ENCODE results near the gene PDLIM5. TPM values are rescaled to one million over a fixed set of nuclear protein-coding genes. Genes with fewer than 3 reads are reported as not detected.

Gene PDLIM5
- total RNA-seq, 1 donor from 2014 or later: 82.9 TPM

- H3K36me3 ChIP-seq (ENCODE audit: control insufficient read depth, insufficient read depth, low read length): peaks cover 2% of the 10 kb centered on the region
- no peak for FAIRE-seq
- DNase-seq (ENCODE audit: low read depth): peak; percentile 19
These were observed 218.2 kb downstream of the PDLIM5 start for GRCh38 chr4:94669672-94670664.

DNA sequence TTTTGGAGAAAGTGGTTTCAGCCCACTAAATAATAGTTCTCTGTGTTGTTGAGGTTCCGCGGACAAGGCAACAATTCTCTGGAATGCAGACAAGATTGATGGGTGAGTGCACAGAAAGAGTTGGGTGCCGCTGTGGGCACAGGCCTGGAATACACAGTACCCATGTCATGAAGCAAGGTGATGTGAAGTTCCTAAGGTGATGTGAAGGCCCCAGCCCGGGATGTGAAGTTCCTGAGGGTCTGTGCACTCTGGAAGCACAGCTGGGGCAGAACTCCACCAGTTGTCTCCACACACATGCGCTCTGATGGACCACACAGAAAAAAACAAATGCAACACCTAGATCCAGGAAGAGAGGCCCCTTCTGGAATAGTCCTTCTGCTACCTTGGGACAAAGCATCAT lies 219.4 kb downstream of the PDLIM5 start:
- no peak for TF ChIP-seq CTCF (IDR thresholded peaks at IDR 0.05; ENCODE audit: insufficient read depth, low read length, severe bottlenecking)
- Histone ChIP-seq H3K36me3 (ENCODE audit: control insufficient read depth, insufficient read depth, low read length) (no peaks in the 10 kb centered on the region), H3K4me3 (ENCODE audit: low read depth, low read length) (no peak overlapping the region), H3K27me3 (ENCODE audit: control insufficient read depth, insufficient read depth, low read length) (no peaks in the 10 kb centered on the region)
- FAIRE-seq (no peak), DNase-seq (ENCODE audit: low read depth) (no peak)

More at GRCh38 chr4:94669672-94670664, 218.2 kb downstream of the PDLIM5 start:
- no peaks in the 10 kb centered on the region for H3K27me3 ChIP-seq (ENCODE audit: control insufficient read depth, insufficient read depth, low read length)
- TF ChIP-seq CTCF (IDR thresholded peaks at IDR 0.05; ENCODE audit: insufficient read depth, low read length, severe bottlenecking): no peak
- H3K4me3 ChIP-seq (ENCODE audit: low read depth, low read length): no peak overlapping the region

DNA sequence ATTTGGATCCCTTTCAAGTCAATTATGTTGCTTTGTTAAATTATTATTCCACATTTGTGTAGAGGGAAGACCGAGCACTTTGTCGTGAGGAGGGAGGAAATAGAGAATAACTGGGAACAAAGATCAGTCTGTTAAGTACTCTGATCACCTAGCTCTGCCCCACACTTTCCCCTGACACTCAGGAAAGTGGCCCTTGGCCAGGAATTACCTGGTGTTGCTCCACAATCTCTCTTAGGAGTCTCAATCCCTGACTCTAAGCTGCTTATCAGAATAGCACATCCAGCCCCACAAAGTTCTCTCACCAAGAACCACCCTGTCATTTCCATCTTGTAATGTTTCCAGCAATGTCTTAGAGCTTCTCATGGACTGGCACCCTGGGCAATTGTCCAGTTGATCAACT lies 222.2 kb downstream of the PDLIM5 start:
- no peak overlapping the region for H3K4me3 ChIP-seq (ENCODE audit: low read depth, low read length)
- DNase-seq (ENCODE audit: low read depth): no peak
- no peak for FAIRE-seq

GRCh38 chr4:94676970-94677369 lies 225.2 kb downstream of the PDLIM5 start:
- no peak for TF ChIP-seq CTCF (IDR thresholded peaks at IDR 0.05; ENCODE audit: insufficient read depth, low read length, severe bottlenecking)
- Histone ChIP-seq H3K27me3 (ENCODE audit: control insufficient read depth, insufficient read depth, low read length) (no peaks in the 10 kb centered on the region), H3K4me3 (ENCODE audit: low read depth, low read length) (no peak overlapping the region), H3K36me3 (ENCODE audit: control insufficient read depth, insufficient read depth, low read length) (no peaks in the 10 kb centered on the region)
- DNase-seq (ENCODE audit: low read depth) (no peak), FAIRE-seq (no peak)

More for the DNA sequence above, 222.2 kb downstream of the PDLIM5 start:
- no peak for TF ChIP-seq CTCF (IDR thresholded peaks at IDR 0.05; ENCODE audit: insufficient read depth, low read length, severe bottlenecking)
- no peaks in the 10 kb centered on the region for H3K27me3 ChIP-seq (ENCODE audit: control insufficient read depth, insufficient read depth, low read length)
- H3K36me3 ChIP-seq (ENCODE audit: control insufficient read depth, insufficient read depth, low read length): no peaks in the 10 kb centered on the region

GRCh38 chr4:94678896-94679295 lies 227.2 kb downstream of the PDLIM5 start:
- no peak for FAIRE-seq
- Histone ChIP-seq H3K4me3 (ENCODE audit: low read depth, low read length) (no peak overlapping the region), H3K36me3 (ENCODE audit: control insufficient read depth, insufficient read depth, low read length) (no peaks in the 10 kb centered on the region), H3K27me3 (ENCODE audit: control insufficient read depth, insufficient read depth, low read length) (no peaks in the 10 kb centered on the region)
- TF ChIP-seq CTCF (IDR thresholded peaks at IDR 0.05; ENCODE audit: insufficient read depth, low read length, severe bottlenecking): no peak
- DNase-seq (ENCODE audit: low read depth): peak; percentile 53
